Caco-2 (cell line): ENCODE data around the gene PGR. TPM values are rescaled to one million over a fixed set of nuclear protein-coding genes. Genes with fewer than 3 reads are reported as not detected.

Experiments used
- BruUV-seq: library from RNA; stranded (reverse); fragments of 400-500 nt; replicated peaks from 2 replicates; lab custom pipeline; 2021; lab: Mats Ljungman, UMichigan
- CTCF ChIA-PET: fragments of 300-600 bp; sonication (Branson Sonifier 250); formaldehyde crosslinking; loops from one replicate; lab custom pipeline; 2022; ENCODE audit warnings: antibody characterized with exemption; lab: Charles Lee
- POLR2A ChIA-PET: fragments of 300-600 bp; sonication (Branson Sonifier 250); formaldehyde crosslinking; loops from one replicate; lab custom pipeline; 2022; ENCODE audit warnings: antibody characterized with exemption; lab: Charles Lee
- DNase-seq, 2 experiments: peaks; one replicate each; pipeline versions ENCODE4 v3.0.0 to v3.0.0-alpha.2; 2020 to 2022
- H3K27me3 ChIP-seq: replicated peaks from 2 replicates; pipeline ENCODE4 v1.6.0; 2011; ENCODE audit warnings: low read length; ENCODE audit not compliant: control insufficient read depth, insufficient read depth
- H3K36me3 ChIP-seq: 2 replicates; pipeline ENCODE4 v1.5.1; 2011; ENCODE audit warnings: low read length; ENCODE audit not compliant: control insufficient read depth, insufficient read depth
- H3K4me1 ChIP-seq: fragments of 250-450 bp; sonication (Bioruptor Pico); 2 replicates; pipeline ENCODE4 v1.5.1; 2020; ENCODE audit warnings: mild to moderate bottlenecking
- H3K4me3 ChIP-seq: 2 replicates; pipeline ENCODE4 v1.5.1; 2011; ENCODE audit warnings: low read depth, mild to moderate bottlenecking, control low read depth, low read length
- H3K9me3 ChIP-seq: fragments of 250-450 bp; sonication (Bioruptor Pico); 2 replicates; pipeline ENCODE4 v1.5.1; 2020; ENCODE audit warnings: mild to moderate bottlenecking, moderate library complexity
- H3K27ac Mint-ChIP-seq: one replicate; pipeline ENCODE4 v1.8.0; 2022; ENCODE audit warnings: mixed read lengths; ENCODE audit not compliant: unreplicated experiment
- H3K27me3 Mint-ChIP-seq: one replicate; pipeline ENCODE4 v1.8.0; 2022; ENCODE audit warnings: mixed read lengths; ENCODE audit not compliant: insufficient read depth, unreplicated experiment
- H3K36me3 Mint-ChIP-seq: one replicate; pipeline ENCODE4 v1.8.0; 2022; ENCODE audit warnings: mild to moderate bottlenecking, mixed read lengths; ENCODE audit not compliant: insufficient read depth, unreplicated experiment
- H3K4me1 Mint-ChIP-seq: one replicate; pipeline ENCODE4 v1.8.0; 2022; ENCODE audit warnings: low read depth, mixed read lengths; ENCODE audit not compliant: unreplicated experiment
- H3K4me3 Mint-ChIP-seq: one replicate; pipeline ENCODE4 v1.8.0; 2022; ENCODE audit warnings: mild to moderate bottlenecking, moderate library complexity, mixed read lengths; ENCODE audit not compliant: unreplicated experiment
- H3K9me3 Mint-ChIP-seq: one replicate; pipeline ENCODE4 v1.8.0; 2022; ENCODE audit warnings: mixed read lengths; ENCODE audit not compliant: unreplicated experiment
- intact Hi-C: fragments of 100-400 bp; cut with micrococcal nuclease; formaldehyde crosslinking; loops from one replicate; pipeline ENCODE4 v1.10.0; 2022; ENCODE audit not compliant: unreplicated experiment
- total RNA-seq: library from RNA; stranded (reverse); gene quantifications from 2 replicates; pipeline ENCODE4 v1.2.3, GENCODE V29; 2022
- TF ChIP-seq, protein P1 (sequence below), 2 experiments: fragments of 200-600 bp in 1 of 2; IDR thresholded peaks; 1 replicate in 1 of 2; 2 replicates in 1 of 2; pipeline versions ENCODE4 v1.5.1 to v1.8.0; 2011 to 2022; ENCODE audit warnings: antibody characterized with exemption in 1 of 2, control low read depth in 1 of 2, inconsistent platforms in 1 of 2, low read depth in 1 of 2, low read length in 1 of 2, mild to moderate bottlenecking in 1 of 2, moderate library complexity in 1 of 2; ENCODE audit not compliant: insufficient read depth in 1 of 2, severe bottlenecking in 1 of 2, unreplicated experiment in 1 of 2

PGR gene
- total RNA-seq, 1 experiment from 2014 or later, result not detected

DNA sequence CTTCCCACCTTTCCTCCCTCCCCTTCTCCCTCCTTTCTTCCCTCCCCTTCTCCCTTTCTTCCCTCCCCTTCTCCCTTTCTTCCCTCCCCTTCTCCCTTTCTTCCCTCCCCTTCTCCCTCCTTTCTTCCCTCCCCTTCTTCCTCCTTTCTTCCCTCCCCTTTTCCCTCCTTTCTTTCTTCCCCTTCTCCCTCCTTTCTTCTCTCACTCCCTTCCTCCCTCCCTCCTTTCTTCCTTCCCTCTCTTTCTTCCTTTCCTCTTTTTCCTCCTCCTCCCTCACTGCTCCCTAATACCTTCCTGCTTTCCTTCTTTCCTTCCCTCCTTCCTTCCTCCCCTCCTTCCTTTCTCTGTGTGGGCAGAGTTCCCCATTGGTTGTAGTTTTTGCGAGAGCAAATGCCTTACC, 76.1 kb downstream of the PGR start:
- DNase-seq, result no peak
- Histone ChIP-seq H3K36me3 (no peaks in the 10 kb centered on the region), H3K4me1 (no peaks in the 10 kb centered on the region), H3K9me3 (no peaks in the 10 kb centered on the region), H3K4me3 (no peak overlapping the region), H3K27me3 (no peaks in the 10 kb centered on the region)
- no peak overlapping the region for H3K4me3 Mint-ChIP-seq
- intact Hi-C loops, result no loop called here
- H3K4me1 Mint-ChIP-seq, result no peaks in the 10 kb centered on the region
- no peaks in the 10 kb centered on the region for H3K36me3 Mint-ChIP-seq
- no peak overlapping the region for H3K27ac Mint-ChIP-seq
- TF ChIP-seq, protein P1, sequence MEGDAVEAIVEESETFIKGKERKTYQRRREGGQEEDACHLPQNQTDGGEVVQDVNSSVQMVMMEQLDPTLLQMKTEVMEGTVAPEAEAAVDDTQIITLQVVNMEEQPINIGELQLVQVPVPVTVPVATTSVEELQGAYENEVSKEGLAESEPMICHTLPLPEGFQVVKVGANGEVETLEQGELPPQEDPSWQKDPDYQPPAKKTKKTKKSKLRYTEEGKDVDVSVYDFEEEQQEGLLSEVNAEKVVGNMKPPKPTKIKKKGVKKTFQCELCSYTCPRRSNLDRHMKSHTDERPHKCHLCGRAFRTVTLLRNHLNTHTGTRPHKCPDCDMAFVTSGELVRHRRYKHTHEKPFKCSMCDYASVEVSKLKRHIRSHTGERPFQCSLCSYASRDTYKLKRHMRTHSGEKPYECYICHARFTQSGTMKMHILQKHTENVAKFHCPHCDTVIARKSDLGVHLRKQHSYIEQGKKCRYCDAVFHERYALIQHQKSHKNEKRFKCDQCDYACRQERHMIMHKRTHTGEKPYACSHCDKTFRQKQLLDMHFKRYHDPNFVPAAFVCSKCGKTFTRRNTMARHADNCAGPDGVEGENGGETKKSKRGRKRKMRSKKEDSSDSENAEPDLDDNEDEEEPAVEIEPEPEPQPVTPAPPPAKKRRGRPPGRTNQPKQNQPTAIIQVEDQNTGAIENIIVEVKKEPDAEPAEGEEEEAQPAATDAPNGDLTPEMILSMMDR (IDR thresholded peaks at IDR 0.05; ENCODE audit: insufficient read depth in 1 of 2, low read depth in 1 of 2, low read length in 1 of 2, severe bottlenecking in 1 of 2, unreplicated experiment in 1 of 2), result no peak
- H3K27me3 Mint-ChIP-seq, result peaks cover 18% of the 10 kb centered on the region
- ChIA-PET CTCF (no interaction called here), POLR2A (no interaction called here)
- H3K9me3 Mint-ChIP-seq, result no peaks in the 10 kb centered on the region
- BruUV-seq, result no TSS peak

DNA sequence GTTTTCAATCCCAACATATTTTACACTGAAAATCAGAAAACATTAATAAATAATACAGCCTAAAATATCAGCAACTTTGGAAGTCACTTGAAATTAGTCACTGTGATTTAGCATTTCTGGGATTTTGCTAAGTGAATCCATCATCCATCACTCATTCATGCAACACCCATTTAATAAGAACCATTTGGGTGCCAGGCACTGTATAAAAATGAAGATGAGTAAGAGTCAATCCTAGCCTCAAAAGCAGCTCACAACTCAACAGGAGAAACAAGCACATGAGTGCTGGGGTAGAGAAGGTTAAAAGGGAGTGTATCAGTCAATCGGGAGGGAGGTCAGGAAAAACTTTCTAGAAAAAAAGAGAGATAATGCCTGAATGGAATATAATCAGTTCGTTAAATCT, 77.9 kb downstream of the PGR start:
- BruUV-seq, result no TSS peak
- intact Hi-C loops, result no loop called here
- ChIA-PET CTCF (no interaction called here), POLR2A (no interaction called here)
- no peak overlapping the region for H3K27ac Mint-ChIP-seq
- peaks cover 10% of the 10 kb centered on the region for H3K27me3 Mint-ChIP-seq
- H3K9me3 Mint-ChIP-seq, result no peaks in the 10 kb centered on the region
- no peaks in the 10 kb centered on the region for H3K9me3 ChIP-seq
- H3K36me3 Mint-ChIP-seq, result no peaks in the 10 kb centered on the region
- no peaks in the 10 kb centered on the region for H3K4me1 Mint-ChIP-seq
- no peaks in the 10 kb centered on the region for H3K4me1 ChIP-seq
- DNase-seq, result no peak
- TF ChIP-seq, protein P1 (IDR thresholded peaks at IDR 0.05; ENCODE audit: insufficient read depth in 1 of 2, low read depth in 1 of 2, low read length in 1 of 2, severe bottlenecking in 1 of 2, unreplicated experiment in 1 of 2), result no peak
- H3K27me3 ChIP-seq, result no peaks in the 10 kb centered on the region
- H3K4me3 ChIP-seq, result no peak overlapping the region
- H3K36me3 ChIP-seq, result no peaks in the 10 kb centered on the region
- no peak overlapping the region for H3K4me3 Mint-ChIP-seq

DNA sequence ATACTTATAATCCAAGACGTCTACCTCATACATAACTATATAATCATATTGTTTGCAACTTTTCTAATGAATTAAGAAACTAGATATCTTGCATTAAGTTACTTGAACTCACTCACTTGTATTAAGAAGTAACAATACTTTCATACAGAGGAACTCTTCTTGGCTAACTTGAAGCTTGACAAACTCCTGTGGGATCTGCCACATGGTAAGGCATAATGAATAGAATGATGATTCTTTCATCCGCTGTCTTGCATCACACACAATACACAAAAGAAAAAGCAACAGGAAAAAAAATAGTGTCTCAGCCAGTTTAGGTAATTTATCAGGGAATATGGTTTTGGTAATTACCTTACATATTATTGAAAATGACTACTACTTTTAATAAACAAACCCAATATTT, 79.8 kb downstream of the PGR start:
- CTCF ChIA-PET, result no interaction called here
- POLR2A ChIA-PET, result no interaction called here
- peaks cover 10% of the 10 kb centered on the region for H3K27me3 Mint-ChIP-seq
- Histone ChIP-seq H3K4me3 (no peak overlapping the region), H3K36me3 (no peaks in the 10 kb centered on the region), H3K9me3 (no peaks in the 10 kb centered on the region), H3K27me3 (no peaks in the 10 kb centered on the region), H3K4me1 (no peaks in the 10 kb centered on the region)
- no peaks in the 10 kb centered on the region for H3K9me3 Mint-ChIP-seq
- no peaks in the 10 kb centered on the region for H3K4me1 Mint-ChIP-seq
- intact Hi-C loops, result no loop called here
- TF ChIP-seq, protein P1 (IDR thresholded peaks at IDR 0.05; ENCODE audit: insufficient read depth in 1 of 2, low read depth in 1 of 2, low read length in 1 of 2, severe bottlenecking in 1 of 2, unreplicated experiment in 1 of 2), result no peak
- no peak overlapping the region for H3K27ac Mint-ChIP-seq
- no TSS peak for BruUV-seq
- no peak overlapping the region for H3K4me3 Mint-ChIP-seq
- no peaks in the 10 kb centered on the region for H3K36me3 Mint-ChIP-seq
- DNase-seq, result no peak
